Smooth muscle cell (in vitro differentiated cells): ENCODE measurements around the gene HAS3. TPM values are rescaled to one million over a fixed set of nuclear protein-coding genes. Genes with fewer than 3 reads are reported as not detected.

ENCODE experiments used
- DNase-seq: peaks from one replicate; lab custom pipeline; 2025; ENCODE audit not compliant: unreplicated experiment; lab: John Stamatoyannopoulos, UW
- H2AFZ ChIP-seq: fragments of 200-600 bp; sonication (generic); 2 replicates; pipeline ENCODE4 v1.6.0; 2016; ENCODE audit warnings: antibody characterized with exemption, low read depth, mild to moderate bottlenecking
- H3F3A ChIP-seq: fragments of 200-600 bp; sonication (generic); 2 replicates; pipeline ENCODE4 v1.6.0; 2017; ENCODE audit warnings: antibody characterized with exemption, low read depth
- H3K27ac ChIP-seq: fragments of 200-600 bp; sonication (generic); 2 replicates; pipeline ENCODE4 v1.5.1; 2016; ENCODE audit warnings: low read depth, mild to moderate bottlenecking
- H3K27me3 ChIP-seq: fragments of 200-600 bp; sonication (generic); 2 replicates; pipeline ENCODE4 v1.6.1; 2016; ENCODE audit warnings: low read depth, mild to moderate bottlenecking
- H3K36me3 ChIP-seq: fragments of 200-600 bp; sonication (generic); 2 replicates; pipeline ENCODE4 v1.5.1; 2016; ENCODE audit warnings: low read depth
- H3K4me1 ChIP-seq: fragments of 200-600 bp; sonication (generic); 2 replicates; pipeline ENCODE4 v1.5.1; 2016; ENCODE audit warnings: low read depth
- H3K4me2 ChIP-seq: fragments of 200-600 bp; sonication (generic); 2 replicates; pipeline ENCODE4 v1.6.0; 2016; ENCODE audit warnings: mild to moderate bottlenecking
- H3K4me3 ChIP-seq: fragments of 200-600 bp; sonication (generic); 2 replicates; pipeline ENCODE4 v1.5.1; 2016; ENCODE audit warnings: mild to moderate bottlenecking
- H3K79me2 ChIP-seq: fragments of 200-600 bp; sonication (generic); 2 replicates; pipeline ENCODE4 v1.6.0; 2016; ENCODE audit warnings: low read depth, mild to moderate bottlenecking
- H3K9ac ChIP-seq: fragments of 200-600 bp; sonication (generic); 2 replicates; pipeline ENCODE4 v1.6.0; 2016; ENCODE audit warnings: low read depth
- H3K9me3 ChIP-seq: fragments of 200-600 bp; sonication (generic); replicated peaks from 2 replicates; pipeline ENCODE4 v1.5.1; 2016; ENCODE audit warnings: low read depth
- H4K20me1 ChIP-seq: fragments of 200-600 bp; sonication (generic); 2 replicates; pipeline ENCODE4 v1.6.0; 2016; ENCODE audit warnings: low read depth
- CTCF ChIP-seq: fragments of 200-600 bp; sonication (generic); IDR thresholded peaks from 2 replicates; pipeline ENCODE4 v1.5.1; 2017; ENCODE audit warnings: borderline replicate concordance, mild to moderate bottlenecking, antibody characterized with exemption; ENCODE audit not compliant: insufficient read depth, poor library complexity, severe bottlenecking
- WGBS: methylation state at CpG from one replicate; pipeline ENCODE4 v1.1.7; 2016; ENCODE audit warnings: low lambda C conversion rate; 5-methylcytosine and 5-hydroxymethylcytosine counted together
- polyA plus RNA-seq: library from polyadenylated mRNA; unstranded; fragments of >200 nt; fragmentation: Nextera tagmentation; extraction: Ambion mirVana; gene quantifications from 2 replicates; pipeline ENCODE4 v1.2.1, GENCODE V29; 2016
- total RNA-seq: library from RNA; depleted of rRNA; stranded (reverse); fragments of >200 nt; gene quantifications from 2 replicates; pipeline ENCODE4 v1.2.3, GENCODE V29; 2014

Gene HAS3
- total and polyA plus RNA-seq, 2 experiments from 2014 or later = 0.39 to 2.7 TPM

GRCh38 chr16:69113216-69113615 is 7.8 kb downstream of the HAS3 start:
- peaks cover 11% of the 10 kb centered on the region for H3K27me3 ChIP-seq
- H3K36me3 ChIP-seq = no peaks in the 10 kb centered on the region
- no peak overlapping the region for H3K9ac ChIP-seq
- no peak for DNase-seq
- H4K20me1 ChIP-seq = peaks cover 70% of the 10 kb centered on the region
- no peak overlapping the region for H3K4me3 ChIP-seq
- H3K79me2 ChIP-seq = no peaks in the 10 kb centered on the region
- H3K4me1 ChIP-seq = no peaks in the 10 kb centered on the region
- no peaks in the 10 kb centered on the region for H3K9me3 ChIP-seq
- no peaks in the 10 kb centered on the region for H3F3A ChIP-seq
- WGBS = 94% methylated on average over 7 of the region's 7 CpGs
- no peak for TF ChIP-seq CTCF
- no peak overlapping the region for H3K4me2 ChIP-seq
- no peak overlapping the region for H2AFZ ChIP-seq
- H3K27ac ChIP-seq = no peak overlapping the region

- no peak overlapping the region for H3K27ac ChIP-seq
- no peak for TF ChIP-seq CTCF
- H3K9ac ChIP-seq = no peak overlapping the region
- H3K4me2 ChIP-seq = no peak overlapping the region
- no peak overlapping the region for H2AFZ ChIP-seq
- H3K79me2 ChIP-seq = no peaks in the 10 kb centered on the region
- no peak for DNase-seq
- H3K36me3 ChIP-seq = no peaks in the 10 kb centered on the region
- no peaks in the 10 kb centered on the region for H3K4me1 ChIP-seq
- H4K20me1 ChIP-seq = peaks cover 74% of the 10 kb centered on the region
- no peaks in the 10 kb centered on the region for H3K9me3 ChIP-seq
- 98% methylated on average over 25 of the region's 25 CpGs for WGBS
- H3K27me3 ChIP-seq = no peaks in the 10 kb centered on the region
- no peak overlapping the region for H3K4me3 ChIP-seq
- no peaks in the 10 kb centered on the region for H3F3A ChIP-seq
These were observed 9.0 kb downstream of the HAS3 start for GRCh38 chr16:69114346-69114975.

GRCh38 chr16:69114976-69115355 is 9.5 kb downstream of the HAS3 start:
- WGBS = 98% methylated on average over 6 of the region's 6 CpGs
- H3F3A ChIP-seq = no peaks in the 10 kb centered on the region

More at GRCh38 chr16:69114976-69115355, 9.5 kb downstream of the HAS3 start:
- no peaks in the 10 kb centered on the region for H3K36me3 ChIP-seq
- H3K27ac ChIP-seq = no peak overlapping the region
- H4K20me1 ChIP-seq = peaks cover 79% of the 10 kb centered on the region
- no peak overlapping the region for H3K4me3 ChIP-seq
- no peak overlapping the region for H3K4me2 ChIP-seq
- no peak for DNase-seq
- no peaks in the 10 kb centered on the region for H3K9me3 ChIP-seq
- no peak for TF ChIP-seq CTCF
- no peak overlapping the region for H2AFZ ChIP-seq
- no peaks in the 10 kb centered on the region for H3K27me3 ChIP-seq
- no peaks in the 10 kb centered on the region for H3K4me1 ChIP-seq
- H3K79me2 ChIP-seq = no peaks in the 10 kb centered on the region
- H3K9ac ChIP-seq = no peak overlapping the region
